ENCODE measurements around the gene TLCD2.
"Not testable (repeated sequence)": the region's sequence is repeated elsewhere in the genome, so short reads cannot be mapped to it uniquely, and the experiment has no call there.

DNA sequence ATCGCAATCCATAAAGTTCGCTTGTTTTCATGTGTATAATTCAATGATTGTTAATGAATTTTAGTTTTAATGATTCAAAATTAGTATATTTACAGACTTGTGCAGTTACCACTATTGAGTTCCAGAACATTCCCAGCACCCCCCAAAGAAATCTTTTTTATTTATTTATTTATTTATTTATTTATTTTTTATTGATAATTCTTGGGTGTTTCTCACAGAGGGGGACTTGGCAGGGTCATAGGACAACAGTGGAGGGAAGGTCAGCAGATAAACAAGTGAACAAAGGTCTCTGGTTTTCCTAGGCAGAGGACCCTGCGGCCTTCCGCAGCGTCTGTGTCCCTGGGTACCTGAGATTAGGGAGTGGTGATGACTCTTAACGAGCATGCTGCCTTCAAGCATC is 21.8 kb downstream of the TLCD2 start:
- TF ChIP-seq CTCF (IDR thresholded peaks at IDR 0.05; ENCODE audit: low read depth, low read length, missing input control); TAF1 (conservative IDR thresholded peaks at IDR 0.05); RAD21 (IDR thresholded peaks at IDR 0.05); SP1 (IDR thresholded peaks at IDR 0.05); EGR1 (IDR thresholded peaks at IDR 0.05; ENCODE audit: low read depth in 2 of 2): not testable (repeated sequence)
- TF ChIP-seq, protein P1, sequence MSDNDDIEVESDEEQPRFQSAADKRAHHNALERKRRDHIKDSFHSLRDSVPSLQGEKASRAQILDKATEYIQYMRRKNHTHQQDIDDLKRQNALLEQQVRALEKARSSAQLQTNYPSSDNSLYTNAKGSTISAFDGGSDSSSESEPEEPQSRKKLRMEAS (IDR thresholded peaks at IDR 0.05): not testable (repeated sequence)
- TF ChIP-seq, protein P2, sequence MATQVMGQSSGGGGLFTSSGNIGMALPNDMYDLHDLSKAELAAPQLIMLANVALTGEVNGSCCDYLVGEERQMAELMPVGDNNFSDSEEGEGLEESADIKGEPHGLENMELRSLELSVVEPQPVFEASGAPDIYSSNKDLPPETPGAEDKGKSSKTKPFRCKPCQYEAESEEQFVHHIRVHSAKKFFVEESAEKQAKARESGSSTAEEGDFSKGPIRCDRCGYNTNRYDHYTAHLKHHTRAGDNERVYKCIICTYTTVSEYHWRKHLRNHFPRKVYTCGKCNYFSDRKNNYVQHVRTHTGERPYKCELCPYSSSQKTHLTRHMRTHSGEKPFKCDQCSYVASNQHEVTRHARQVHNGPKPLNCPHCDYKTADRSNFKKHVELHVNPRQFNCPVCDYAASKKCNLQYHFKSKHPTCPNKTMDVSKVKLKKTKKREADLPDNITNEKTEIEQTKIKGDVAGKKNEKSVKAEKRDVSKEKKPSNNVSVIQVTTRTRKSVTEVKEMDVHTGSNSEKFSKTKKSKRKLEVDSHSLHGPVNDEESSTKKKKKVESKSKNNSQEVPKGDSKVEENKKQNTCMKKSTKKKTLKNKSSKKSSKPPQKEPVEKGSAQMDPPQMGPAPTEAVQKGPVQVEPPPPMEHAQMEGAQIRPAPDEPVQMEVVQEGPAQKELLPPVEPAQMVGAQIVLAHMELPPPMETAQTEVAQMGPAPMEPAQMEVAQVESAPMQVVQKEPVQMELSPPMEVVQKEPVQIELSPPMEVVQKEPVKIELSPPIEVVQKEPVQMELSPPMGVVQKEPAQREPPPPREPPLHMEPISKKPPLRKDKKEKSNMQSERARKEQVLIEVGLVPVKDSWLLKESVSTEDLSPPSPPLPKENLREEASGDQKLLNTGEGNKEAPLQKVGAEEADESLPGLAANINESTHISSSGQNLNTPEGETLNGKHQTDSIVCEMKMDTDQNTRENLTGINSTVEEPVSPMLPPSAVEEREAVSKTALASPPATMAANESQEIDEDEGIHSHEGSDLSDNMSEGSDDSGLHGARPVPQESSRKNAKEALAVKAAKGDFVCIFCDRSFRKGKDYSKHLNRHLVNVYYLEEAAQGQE (IDR thresholded peaks at IDR 0.05): not testable (repeated sequence)

All from liver (tissue), 3 donors.